ENCODE data around the gene EBI3. TPM values are rescaled to one million over a fixed set of nuclear protein-coding genes. Genes with fewer than 3 reads are reported as not detected.
"Not testable (repeated sequence)": the region's sequence is repeated elsewhere in the genome, so short reads cannot be mapped to it uniquely, and the experiment has no call there.

The EBI3 gene
- 0.10 and 0.67 TPM in 2 replicates for total RNA-seq (2014; rRNA removed; shearing (Covaris generic))

DNA sequence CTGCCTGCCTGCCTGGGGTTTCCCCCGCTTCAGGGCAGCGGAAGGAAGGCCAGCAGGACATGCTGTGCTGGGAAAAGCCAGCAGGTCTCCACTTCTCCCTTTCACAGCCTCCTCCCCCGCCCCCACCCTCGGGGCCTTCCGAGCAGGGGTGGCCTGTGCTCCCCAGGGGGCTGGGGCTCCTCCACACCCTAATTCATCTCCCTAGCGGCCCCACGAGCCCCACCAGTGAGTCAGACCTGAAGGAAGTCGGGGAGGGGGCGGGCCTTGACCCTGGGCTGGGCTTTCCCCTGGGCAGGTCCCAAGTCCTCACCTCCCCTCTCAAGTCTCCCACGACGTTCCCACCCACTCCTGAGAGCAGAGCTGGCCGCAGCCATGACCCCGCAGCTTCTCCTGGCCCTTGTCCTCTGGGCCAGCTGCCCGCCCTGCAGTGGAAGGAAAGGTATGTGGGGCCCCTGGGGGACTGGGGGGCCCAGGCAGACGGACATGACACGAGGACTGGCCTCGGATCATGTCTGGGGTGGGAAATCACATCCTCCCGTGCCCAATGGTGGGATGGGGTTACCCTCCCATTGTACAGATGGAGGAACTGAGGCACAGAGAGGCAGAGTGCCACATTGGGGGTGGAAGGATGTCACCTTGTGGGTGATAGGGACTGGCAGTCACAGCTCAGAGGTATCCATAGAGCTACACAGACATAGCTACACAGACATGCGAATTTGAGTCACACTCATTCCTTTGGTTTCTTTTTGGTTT is at the start of gene EBI3:
Gene EBI3 (plus strand): TSS at position 345 of the 753 bp plus-strand sequence. CDS start 28 bp downstream, at position 373.
- DNase-seq = peak; percentile 82
- peak within 1 kb of the TSS; percentile 19; the same call in 1 of the 2 replicates for H3K4me3 ChIP-seq (ENCODE audit: insufficient read depth, low read depth, low read length)
- H3K27me3 ChIP-seq (ENCODE audit: control insufficient read depth, insufficient read depth, low read length) = no peaks in the 10 kb centered on the region
- no peaks in the 10 kb centered on the region for H3K36me3 ChIP-seq (replicated peaks; ENCODE audit: control insufficient read depth, insufficient read depth, low read length)

DNA sequence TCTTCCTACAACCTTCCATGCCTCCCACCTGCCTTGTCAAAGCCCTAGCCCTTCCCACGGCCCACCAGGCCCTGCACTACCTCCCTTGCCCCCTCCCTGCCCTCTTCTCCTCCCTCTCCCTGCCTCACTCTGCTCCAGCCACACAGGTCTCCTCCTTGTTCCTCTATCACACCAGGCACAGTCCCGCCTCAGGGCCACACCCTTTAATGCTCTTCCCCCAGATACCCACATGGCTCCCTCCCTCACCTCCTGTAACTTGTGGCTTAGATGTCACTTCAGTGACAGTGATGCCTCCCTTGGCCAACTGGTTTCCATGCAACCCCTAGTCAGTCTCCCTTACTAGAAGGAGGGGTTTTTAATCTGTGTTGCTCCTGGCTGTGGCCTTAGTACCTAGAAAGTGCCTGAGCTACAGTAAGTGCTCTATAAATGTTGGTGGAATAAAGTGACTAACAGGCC is 48.2 kb upstream of the EBI3 start:
- DNase-seq = no peak
- Histone ChIP-seq H3K4me3 (ENCODE audit: insufficient read depth, low read depth, low read length) (no peak overlapping the region), H3K27me3 (ENCODE audit: control insufficient read depth, insufficient read depth, low read length) (no peaks in the 10 kb centered on the region; the same call in 1 of the 2 replicates), H3K36me3 (replicated peaks; ENCODE audit: control insufficient read depth, insufficient read depth, low read length) (no peaks in the 10 kb centered on the region)

DNA sequence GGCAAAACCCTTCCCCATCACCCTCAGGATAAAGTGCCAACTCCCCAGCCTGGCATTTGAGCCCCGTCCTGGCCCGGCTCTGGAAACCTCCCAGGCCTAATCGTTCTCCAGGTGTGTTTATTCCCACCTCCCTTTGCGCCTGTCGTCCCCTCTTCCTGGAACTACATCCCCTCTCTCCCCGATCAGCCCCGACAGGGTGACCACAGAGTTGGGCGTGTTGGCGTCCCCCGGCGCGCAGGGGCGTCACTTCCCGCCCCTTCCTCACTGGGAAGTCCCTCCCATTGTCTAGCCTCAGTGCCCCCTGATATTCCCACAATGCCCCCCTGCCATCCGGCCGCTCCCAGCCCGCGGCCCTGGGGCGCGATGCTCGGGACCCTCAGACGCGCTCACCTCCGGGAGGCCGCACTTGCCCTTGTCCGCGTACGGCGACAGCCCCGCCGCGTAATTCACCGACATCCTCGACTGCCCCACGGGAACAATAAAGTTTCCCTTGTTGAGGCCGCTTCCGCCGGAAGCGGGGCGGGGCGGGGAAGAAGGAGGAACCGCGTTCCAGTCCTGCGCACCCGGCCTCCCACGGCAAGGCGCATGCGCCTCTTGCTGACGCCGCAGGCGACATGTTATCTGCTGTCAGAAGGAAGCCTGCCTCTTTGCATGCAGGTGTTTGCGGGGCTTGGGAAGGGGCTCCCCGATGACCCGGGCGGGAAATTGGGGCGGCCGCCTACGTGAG is 47.1 kb upstream of the EBI3 start, which contains the start of the genes ANKRD24 and SIRT6:
Gene ANKRD24 (plus strand): TSS at position 606 of the 727 bp plus-strand sequence. CDS start 3,737 bp downstream, outside the sequence.
Gene SIRT6 (minus strand): TSS at position 480 of the 727 bp plus-strand sequence. CDS start 24 bp downstream, at position 456.
- Histone ChIP-seq H3K36me3 (replicated peaks; ENCODE audit: control insufficient read depth, insufficient read depth, low read length) (no peaks in the 10 kb centered on the region), H3K4me3 (ENCODE audit: insufficient read depth, low read depth, low read length) (peak within 1 kb of the TSS; percentile 82), H3K27me3 (ENCODE audit: control insufficient read depth, insufficient read depth, low read length) (no peaks in the 10 kb centered on the region; the same call in 1 of the 2 replicates)
- peak; percentile 100 for DNase-seq

DNA sequence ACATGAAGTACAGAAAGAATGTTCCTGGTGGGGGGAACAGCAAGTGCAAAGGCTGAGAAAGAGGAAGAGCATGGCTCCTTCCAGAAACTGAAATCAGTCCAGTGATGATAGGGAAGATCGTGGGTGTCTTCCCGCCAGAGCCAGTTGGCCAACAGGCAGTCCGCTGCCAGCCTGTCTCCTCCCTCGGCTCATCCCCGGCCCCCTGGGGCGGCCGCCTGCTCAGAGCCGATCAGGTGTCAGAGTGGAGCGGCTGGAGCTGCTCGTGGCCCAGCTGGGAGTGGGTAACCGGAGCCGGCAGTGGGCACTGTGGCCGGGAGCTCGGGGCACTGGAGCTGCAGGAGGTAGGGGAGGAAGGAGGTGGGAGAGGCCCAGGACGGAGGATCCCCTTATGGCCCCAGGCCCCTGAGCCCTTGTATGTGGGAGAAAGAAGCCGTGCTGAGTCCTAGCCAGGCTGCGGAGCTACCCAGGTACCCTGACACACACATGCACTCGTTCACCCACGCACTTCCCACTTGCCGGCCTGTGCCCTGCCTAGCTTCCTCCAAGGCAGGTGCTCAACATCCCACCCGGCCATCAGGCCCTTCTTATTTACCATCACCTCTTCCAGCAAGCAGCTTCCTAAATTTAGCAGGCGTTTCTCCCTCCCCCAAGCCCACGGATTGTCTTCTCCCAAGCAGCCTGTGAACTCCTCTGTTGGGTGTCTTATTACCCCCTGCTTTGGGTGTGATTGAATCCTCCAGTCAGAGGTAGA is 45.2 kb upstream of the EBI3 start:
- H3K36me3 ChIP-seq (replicated peaks; ENCODE audit: control insufficient read depth, insufficient read depth, low read length) = no peaks in the 10 kb centered on the region
- H3K4me3 ChIP-seq (ENCODE audit: insufficient read depth, low read depth, low read length) = no peak overlapping the region
- peak; percentile 72 for DNase-seq
- H3K27me3 ChIP-seq (ENCODE audit: control insufficient read depth, insufficient read depth, low read length) = no peaks in the 10 kb centered on the region; the same call in 1 of the 2 replicates

DNA sequence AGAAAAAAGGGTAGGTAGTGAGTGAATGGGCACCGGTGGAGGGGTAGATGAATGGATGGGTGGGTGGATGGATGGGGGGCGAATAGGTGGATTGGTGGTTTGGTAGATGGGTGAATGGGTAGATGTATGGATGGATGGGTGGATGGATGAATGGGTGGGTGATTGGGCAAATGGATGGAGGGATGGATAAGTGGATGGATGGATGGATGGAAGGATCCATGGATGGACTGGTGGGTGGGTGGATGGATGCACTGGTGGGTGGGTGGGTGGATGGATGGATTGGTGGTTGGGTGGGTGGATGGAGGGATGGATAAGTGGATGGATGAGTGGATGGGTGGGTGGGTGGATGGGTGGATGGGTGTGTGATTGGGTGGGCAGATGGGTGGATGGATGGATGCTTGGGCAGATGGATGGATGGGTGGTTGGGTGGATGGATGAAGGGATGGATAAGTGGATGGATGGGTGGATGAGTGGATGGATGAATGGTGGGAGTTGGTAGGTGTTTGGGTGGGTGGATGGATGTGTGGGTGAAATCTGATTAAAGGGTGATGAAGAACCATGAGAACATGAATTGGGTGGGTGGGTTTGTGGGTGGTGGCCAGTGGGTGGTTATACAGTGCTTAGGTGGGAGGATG is 44.5 kb upstream of the EBI3 start:
- Histone ChIP-seq H3K4me3 (ENCODE audit: insufficient read depth, low read depth, low read length) (no peak overlapping the region), H3K36me3 (replicated peaks; ENCODE audit: control insufficient read depth, insufficient read depth, low read length) (no peaks in the 10 kb centered on the region), H3K27me3 (ENCODE audit: control insufficient read depth, insufficient read depth, low read length) (no peaks in the 10 kb centered on the region; the same call in 1 of the 2 replicates)
- no peak for DNase-seq

DNA sequence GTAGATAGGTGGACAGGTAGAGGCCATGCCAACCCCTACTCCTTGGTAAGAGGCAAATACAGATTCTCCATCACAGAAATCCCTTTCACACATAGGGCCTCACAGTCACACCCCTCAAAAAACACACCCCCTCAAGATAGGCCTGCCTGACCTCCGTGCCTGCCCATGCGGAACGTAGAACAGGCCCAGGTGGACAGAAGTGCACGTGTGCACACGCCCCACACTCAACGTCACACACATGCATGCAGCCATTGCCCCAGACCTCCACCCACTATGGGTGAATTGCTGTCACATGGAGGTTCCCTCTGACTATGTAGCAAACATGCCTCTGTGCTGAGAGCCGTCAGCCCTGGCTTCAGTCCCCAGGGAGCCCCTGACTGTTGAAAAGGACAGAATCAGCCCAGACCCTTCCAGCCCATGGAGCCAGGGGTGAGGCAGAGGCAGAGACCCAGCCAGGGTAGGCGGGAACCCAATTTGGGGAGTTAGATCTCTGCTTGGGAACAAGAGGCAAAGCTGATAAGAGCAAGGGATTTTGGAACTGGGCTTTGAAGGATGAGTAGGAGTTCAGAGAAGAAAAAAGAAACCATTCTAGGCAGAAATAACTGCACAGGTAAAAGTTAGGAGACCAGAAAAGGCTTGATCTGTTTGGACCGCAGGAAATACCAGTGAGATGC is 43.8 kb upstream of the EBI3 start:
- no peak overlapping the region for H3K4me3 ChIP-seq (ENCODE audit: insufficient read depth, low read depth, low read length)
- DNase-seq = no peak
- no peaks in the 10 kb centered on the region; the same call in 1 of the 2 replicates for H3K27me3 ChIP-seq (ENCODE audit: control insufficient read depth, insufficient read depth, low read length)
- no peaks in the 10 kb centered on the region for H3K36me3 ChIP-seq (replicated peaks; ENCODE audit: control insufficient read depth, insufficient read depth, low read length)

DNA sequence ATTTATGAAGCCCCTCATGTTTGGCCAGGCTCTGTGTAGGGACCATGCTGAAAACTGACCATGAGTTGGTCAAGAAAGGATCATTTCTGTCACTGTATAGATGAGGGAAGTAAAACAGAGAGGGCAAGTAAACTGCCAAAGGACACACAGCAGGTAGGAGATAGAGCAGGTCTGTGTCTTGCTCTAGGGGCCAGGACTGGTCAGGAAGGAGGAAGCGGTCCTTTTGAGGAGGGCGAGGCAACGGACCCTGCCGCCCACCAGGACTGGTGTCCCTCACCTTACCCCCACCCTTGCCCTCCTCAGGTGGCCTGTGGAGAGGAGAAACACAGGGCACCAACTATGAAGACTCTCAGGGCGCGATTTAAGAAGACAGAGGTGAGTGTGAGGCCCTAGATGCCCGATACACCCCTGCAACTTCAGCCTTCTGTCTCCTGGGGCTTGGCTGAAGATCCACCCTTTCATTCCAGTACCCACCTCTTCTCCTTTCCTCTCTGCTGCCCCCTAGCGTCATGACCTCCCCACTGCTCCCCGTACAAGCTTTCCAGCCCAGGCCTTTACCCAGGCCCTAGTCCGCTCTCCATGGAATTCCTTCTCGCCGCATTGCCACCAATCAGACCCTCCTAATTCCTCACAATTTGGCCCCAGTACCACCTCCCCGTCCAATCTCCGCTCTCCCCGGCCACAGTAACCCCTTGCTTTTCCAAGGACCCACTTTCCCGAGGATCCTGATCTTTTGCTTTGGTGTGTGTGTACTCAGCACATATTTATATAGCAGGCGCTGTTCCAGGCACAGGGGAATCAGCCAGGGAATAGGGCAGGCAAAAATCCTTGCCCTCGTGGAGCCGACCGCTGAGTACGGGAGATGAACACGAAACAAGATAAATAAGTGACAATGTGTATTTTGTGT is 43.0 kb upstream of the EBI3 start:
- Histone ChIP-seq H3K36me3 (replicated peaks; ENCODE audit: control insufficient read depth, insufficient read depth, low read length) (no peaks in the 10 kb centered on the region), H3K27me3 (ENCODE audit: control insufficient read depth, insufficient read depth, low read length) (no peaks in the 10 kb centered on the region; the same call in 1 of the 2 replicates), H3K4me3 (ENCODE audit: insufficient read depth, low read depth, low read length) (no peak overlapping the region)
- peak; percentile 95 for DNase-seq

DNA sequence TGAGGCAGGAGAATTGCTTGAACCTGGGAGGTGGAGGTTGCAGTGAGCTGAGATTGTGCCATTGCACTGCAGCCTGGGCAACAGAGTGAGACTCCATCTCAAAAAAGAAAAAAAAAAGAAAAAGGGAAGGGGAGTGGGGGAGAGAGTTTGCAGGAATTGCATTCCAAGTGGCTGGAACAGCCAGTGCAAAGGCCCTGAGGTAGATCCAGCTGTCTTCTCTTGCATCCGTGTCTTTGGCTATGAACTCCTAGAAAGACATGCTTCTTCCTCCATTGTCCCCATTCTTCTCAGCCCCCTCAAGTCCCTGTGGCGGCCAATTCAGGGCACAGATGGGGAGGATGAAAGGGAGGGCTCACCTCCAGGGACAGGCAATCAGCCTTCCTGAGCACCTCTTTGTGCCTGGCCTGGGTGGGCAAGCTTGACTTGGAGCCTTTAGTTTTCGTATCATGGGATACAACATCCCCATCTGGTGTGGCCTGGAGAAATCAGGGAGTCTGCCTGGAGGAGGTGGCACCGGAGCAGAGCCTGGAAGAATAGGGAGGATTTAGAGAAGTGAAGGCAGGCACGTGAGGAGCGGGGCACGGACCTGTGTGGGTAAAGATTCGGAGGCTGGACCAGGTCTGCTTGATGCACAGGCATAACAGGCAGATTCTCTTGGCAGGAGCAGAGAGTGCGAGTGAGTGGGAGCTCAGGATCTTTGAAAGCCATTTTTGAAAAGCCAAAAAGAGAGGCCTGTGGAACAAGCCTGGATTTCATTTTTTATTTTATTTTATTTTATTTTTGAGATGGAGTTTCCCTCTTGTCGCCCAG is 41.8 kb upstream of the EBI3 start:
- H3K4me3 ChIP-seq (ENCODE audit: insufficient read depth, low read depth, low read length) = no peak overlapping the region
- no peaks in the 10 kb centered on the region for H3K36me3 ChIP-seq (replicated peaks; ENCODE audit: control insufficient read depth, insufficient read depth, low read length)
- DNase-seq = no peak
- H3K27me3 ChIP-seq (ENCODE audit: control insufficient read depth, insufficient read depth, low read length) = no peaks in the 10 kb centered on the region; the same call in 1 of the 2 replicates

DNA sequence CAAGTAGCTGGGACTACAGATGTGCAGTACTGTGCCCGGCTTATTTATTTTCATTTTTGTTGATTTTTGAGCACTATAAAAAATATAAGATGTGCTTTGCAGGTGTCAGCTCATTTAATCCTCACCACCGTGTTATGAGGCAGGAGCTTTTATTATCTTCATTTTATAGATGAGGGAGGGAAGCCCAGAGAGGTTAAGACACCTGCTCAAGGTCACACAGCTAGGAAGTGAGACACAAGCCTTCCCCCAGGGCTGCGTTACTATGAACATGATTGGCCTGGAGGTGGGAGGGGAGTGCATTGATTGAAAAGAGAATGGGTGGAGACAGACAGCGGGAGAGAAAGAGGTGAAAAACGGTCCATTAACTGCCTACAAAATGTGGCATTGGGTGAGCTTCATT is 39.7 kb upstream of the EBI3 start:
- Histone ChIP-seq H3K27me3 (ENCODE audit: control insufficient read depth, insufficient read depth, low read length) (no peaks in the 10 kb centered on the region), H3K4me3 (ENCODE audit: insufficient read depth, low read depth, low read length) (no peak overlapping the region), H3K36me3 (replicated peaks; ENCODE audit: control insufficient read depth, insufficient read depth, low read length) (no peaks in the 10 kb centered on the region)
- DNase-seq = no peak

DNA sequence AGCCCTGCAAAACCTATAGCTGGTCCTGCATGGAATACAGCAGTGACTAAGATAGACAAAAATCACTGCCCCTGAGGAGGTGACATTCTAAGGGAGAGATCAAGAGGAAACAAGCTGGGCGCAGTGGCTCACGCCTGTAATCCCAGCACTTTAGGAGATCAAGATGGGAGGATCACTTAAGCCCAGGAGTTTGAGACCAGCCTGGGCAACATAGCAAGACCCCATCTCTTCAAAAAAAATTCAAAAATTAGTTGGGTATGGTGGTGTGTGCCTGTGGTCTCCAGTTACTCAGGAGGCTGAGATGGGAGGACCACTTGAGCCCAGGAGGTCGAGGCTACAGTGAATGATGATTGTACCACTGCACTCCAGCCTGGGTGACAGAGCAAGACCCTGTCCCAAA is 36.8 kb upstream of the EBI3 start:
- not testable (repeated sequence) for H3K36me3 ChIP-seq (replicated peaks; ENCODE audit: control insufficient read depth, insufficient read depth, low read length); H3K4me3 ChIP-seq (ENCODE audit: insufficient read depth, low read depth, low read length); H3K27me3 ChIP-seq (ENCODE audit: control insufficient read depth, insufficient read depth, low read length); DNase-seq

DNA sequence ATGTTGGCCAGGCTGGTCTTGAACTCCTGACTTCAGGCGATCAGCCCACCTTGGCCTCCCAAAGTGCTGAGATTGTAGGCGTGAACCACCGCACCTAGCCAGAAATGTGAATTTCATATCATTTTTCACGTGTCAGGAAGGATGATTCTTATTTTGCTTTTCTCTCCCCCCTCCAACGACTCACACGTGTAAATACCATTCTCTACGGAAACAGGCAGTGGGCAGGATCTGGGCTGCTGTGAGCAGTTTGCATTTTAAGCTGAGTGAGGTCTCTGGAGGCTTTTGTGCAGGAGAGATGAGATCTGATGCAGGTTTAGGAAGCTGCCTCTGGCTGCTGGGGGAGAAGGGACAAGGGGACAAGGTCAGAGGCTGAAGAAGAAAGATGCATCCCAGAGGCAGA is 35.0 kb upstream of the EBI3 start:
- no peak overlapping the region for H3K4me3 ChIP-seq (ENCODE audit: insufficient read depth, low read depth, low read length)
- no peaks in the 10 kb centered on the region for H3K36me3 ChIP-seq (replicated peaks; ENCODE audit: control insufficient read depth, insufficient read depth, low read length)
- H3K27me3 ChIP-seq (ENCODE audit: control insufficient read depth, insufficient read depth, low read length) = peaks cover 17% of the 10 kb centered on the region
- DNase-seq = no peak

DNA sequence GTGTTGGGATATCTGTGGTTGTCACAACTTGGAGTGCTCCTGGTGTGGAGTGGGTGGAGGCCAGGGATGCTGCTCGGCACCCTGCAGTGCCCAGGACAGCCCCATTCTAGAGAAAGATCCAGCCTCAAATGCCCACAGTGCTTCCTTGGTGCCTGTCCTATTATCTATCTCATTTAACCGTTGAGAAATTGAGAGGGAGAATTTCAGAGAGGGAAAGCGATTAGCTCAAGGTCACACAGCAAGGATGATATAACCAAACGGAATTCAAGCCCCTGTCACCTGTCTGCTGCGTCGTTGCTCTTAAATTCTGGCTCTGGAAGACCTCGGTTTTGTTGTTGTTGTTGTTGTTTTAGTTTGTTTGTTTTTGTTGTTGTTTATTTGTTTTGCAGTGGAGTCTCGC is 33.3 kb upstream of the EBI3 start:
- Histone ChIP-seq H3K27me3 (ENCODE audit: control insufficient read depth, insufficient read depth, low read length) (peaks cover 28% of the 10 kb centered on the region), H3K4me3 (ENCODE audit: insufficient read depth, low read depth, low read length) (no peak overlapping the region), H3K36me3 (replicated peaks; ENCODE audit: control insufficient read depth, insufficient read depth, low read length) (no peaks in the 10 kb centered on the region)
- no peak for DNase-seq
